Fibroblast of the aortic adventitia (primary cell): ENCODE results near the gene PLA2R1. TPM values are rescaled to one million over a fixed set of nuclear protein-coding genes. Genes with fewer than 3 reads are reported as not detected.
A peak's percentile ranks its signal among the peaks of the same experiment; 100 is the strongest.

Experiments
- DNase-seq: peaks from one replicate; pipeline ENCODE4 v3.0.0-alpha.2; 2010; ENCODE audit warnings: low read depth
- H3K4me3 ChIP-seq: 2 replicates; pipeline ENCODE4 v1.5.1; 2011; ENCODE audit warnings: low read depth, mild to moderate bottlenecking, control low read depth, low read length, moderate library complexity
- CTCF ChIP-seq: IDR thresholded peaks from 2 replicates; pipeline ENCODE4 v1.5.1; 2011; ENCODE audit warnings: mild to moderate bottlenecking, low read length, control low read depth, inconsistent platforms; ENCODE audit not compliant: insufficient read depth
- total RNA-seq: library from RNA; depleted of rRNA; stranded (reverse); fragments of >200 nt; gene quantifications from 2 replicates; pipeline ENCODE4 v1.2.3, GENCODE V29; 2012; ENCODE audit warnings: low replicate concordance

Gene PLA2R1
- total RNA-seq, 1 donor: 27.0 TPM

DNA sequence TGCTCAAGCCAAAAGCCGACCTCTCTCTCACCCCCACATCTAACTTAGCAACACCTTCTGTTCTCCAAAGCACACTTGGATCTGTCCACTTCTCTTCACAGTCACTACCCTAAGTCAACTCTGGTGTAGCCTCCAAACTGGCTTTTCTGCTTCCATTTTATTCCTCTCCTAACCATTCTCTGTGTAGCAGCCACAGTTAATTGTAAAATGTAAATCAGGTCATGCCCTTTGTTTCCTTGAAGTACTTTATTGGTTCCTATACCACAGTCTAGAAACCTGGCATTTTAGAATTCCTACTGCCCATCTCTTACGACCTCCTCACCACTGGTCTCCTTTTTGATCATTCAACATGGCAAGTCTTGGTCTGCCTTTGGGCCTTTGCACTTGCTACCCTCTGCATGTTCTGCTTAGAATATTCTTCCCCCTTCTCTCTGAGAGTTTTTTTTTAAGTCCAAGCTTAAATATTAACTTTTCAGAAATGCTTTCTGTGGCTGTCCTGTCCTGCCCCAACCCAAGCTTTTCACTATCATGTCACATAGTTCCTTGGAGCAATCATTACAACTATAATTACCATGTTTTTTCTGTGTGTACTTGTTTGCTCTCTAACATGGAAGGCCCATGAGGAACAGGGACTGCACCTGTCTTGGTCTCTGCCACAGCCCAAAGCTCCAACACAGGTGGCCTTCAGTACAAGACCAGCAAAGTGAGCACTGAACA, 42.9 kb downstream of the PLA2R1 start:
- DNase-seq: no peak
- no peak for TF ChIP-seq CTCF
- no peak overlapping the region for H3K4me3 ChIP-seq

GRCh38 chr2:160015746-160016145, 46.7 kb downstream of the PLA2R1 start:
- DNase-seq: no peak
- TF ChIP-seq CTCF: no peak
- no peak overlapping the region for H3K4me3 ChIP-seq

DNA sequence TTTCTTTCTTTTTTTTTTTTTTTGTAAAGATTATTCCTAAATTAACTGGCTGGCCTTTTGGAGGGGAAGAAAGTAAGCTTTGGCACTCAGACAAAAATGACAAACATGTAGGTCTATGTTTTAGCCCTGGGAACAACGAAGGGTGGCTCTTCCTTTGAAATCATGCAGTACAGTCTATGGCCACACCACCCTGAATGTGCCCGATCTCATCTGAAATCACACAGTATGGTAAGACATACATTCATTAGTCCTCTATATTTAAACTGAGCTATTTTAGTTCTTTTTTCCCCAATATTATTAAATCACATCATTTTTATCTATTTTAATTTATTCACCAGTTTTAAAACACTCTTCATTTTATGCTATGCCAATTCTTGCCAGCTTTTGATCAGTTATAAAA, 48.2 kb downstream of the PLA2R1 start:
- DNase-seq: peak; percentile 8
- TF ChIP-seq CTCF: no peak
- H3K4me3 ChIP-seq: no peak overlapping the region

GRCh38 chr2:160010361-160011145, 51.9 kb downstream of the PLA2R1 start:
- no peak overlapping the region for H3K4me3 ChIP-seq
- no peak for DNase-seq
- TF ChIP-seq CTCF: no peak

DNA sequence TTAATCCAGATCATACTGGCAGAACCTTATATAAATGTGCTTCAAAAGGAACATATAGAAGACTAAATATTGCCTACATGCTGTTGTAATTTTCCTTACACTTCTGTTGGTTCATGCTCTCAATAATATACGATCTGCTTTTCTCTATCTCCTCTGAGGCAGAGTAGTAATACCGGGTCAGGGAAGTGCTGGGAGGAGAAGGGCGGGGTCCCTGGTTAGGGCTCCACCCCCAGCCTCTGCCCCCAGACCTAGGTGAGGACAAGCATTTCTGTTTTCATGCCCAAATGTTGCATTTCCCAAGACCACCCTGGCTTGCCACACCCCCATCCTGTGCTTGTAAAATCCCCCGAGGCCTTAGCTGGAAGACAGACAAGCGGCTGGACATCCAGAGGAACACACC, 55.3 kb downstream of the PLA2R1 start:
- no peak for TF ChIP-seq CTCF
- no peak for DNase-seq
- no peak overlapping the region for H3K4me3 ChIP-seq

GRCh38 chr2:160006475-160006874, 55.9 kb downstream of the PLA2R1 start:
- DNase-seq: peak; percentile 2
- H3K4me3 ChIP-seq: no peak overlapping the region
- no peak for TF ChIP-seq CTCF
